Measurements from ENCODE around the gene ZKSCAN5. TPM values are rescaled to one million over a fixed set of nuclear protein-coding genes. Genes with fewer than 3 reads are reported as not detected.
A peak's percentile ranks its signal among the peaks of the same experiment; 100 is the strongest.

The ZKSCAN5 gene
- total and polyA plus RNA-seq, 7 donors = 3.0 to 12.5 (median 7.7) TPM

DNA sequence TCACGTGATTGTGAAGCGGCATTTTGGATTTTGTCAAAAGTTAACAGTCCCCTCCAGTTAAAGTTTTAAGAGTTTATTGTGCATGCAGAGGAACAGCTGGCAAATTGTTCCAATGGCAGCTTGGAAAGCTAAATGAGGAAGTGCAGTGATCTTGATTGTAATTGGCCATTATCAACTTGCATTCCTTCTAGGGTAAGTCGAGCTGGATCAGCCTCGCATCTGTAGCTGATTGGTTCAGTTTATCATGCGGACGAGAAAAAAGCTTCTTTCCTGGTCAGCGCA, 31.2 kb upstream of the ZKSCAN5 start:
- WGBS, 2 donors = 1 to 2% methylated on average over 7 of the region's 7 CpGs
- Histone ChIP-seq H3K4me3 (peak overlapping the region; percentile 67 to 94 (median 78)), H3K4me1 (peaks cover 0 to 31% (median 10%) of the 10 kb centered on the region in 4 donors), H3K27me3 (no peaks in the 10 kb centered on the region), H3K36me3 (no peaks in the 10 kb centered on the region), H3K9me3 (no peaks in the 10 kb centered on the region), H3K27ac (peak overlapping the region; percentile 83 to 94 (median 88))
- TF ChIP-seq EP300 (IDR thresholded peaks at IDR 0.05) (no peak), CTCF (IDR thresholded peaks at IDR 0.05) (no peak), POLR2A (IDR thresholded peaks at IDR 0.05) (no peak), POLR2AphosphoS5 (IDR thresholded peaks at IDR 0.05) (no peak)
- intact Hi-C loops (cut with DNase I) = loop anchor here (2.0 kb wide), 1 partner anchor 32 kb away; the partner anchor contains the start of gene ZKSCAN5
- DNase-seq = no peak

GRCh38 chr7:99476107-99476506, 28.4 kb upstream of the ZKSCAN5 start:
- Histone ChIP-seq H3K27me3 (no peaks in the 10 kb centered on the region), H3K27ac (no peak overlapping the region), H3K9me3 (no peaks in the 10 kb centered on the region), H3K4me3 (no peak overlapping the region), H3K36me3 (peaks cover 0 to 11% (median 5%) of the 10 kb centered on the region in 4 donors), H3K4me1 (peaks cover 0 to 38% (median 10%) of the 10 kb centered on the region in 4 donors)
- DNase-seq = no peak
- WGBS, 2 donors = 84 to 85% methylated on average over 5 of the region's 5 CpGs
- TF ChIP-seq EP300 (IDR thresholded peaks at IDR 0.05) = no peak
- TF ChIP-seq CTCF (IDR thresholded peaks at IDR 0.05) = no peak
- TF ChIP-seq POLR2A (IDR thresholded peaks at IDR 0.05) = no peak
- no peak for TF ChIP-seq POLR2AphosphoS5 (IDR thresholded peaks at IDR 0.05)
- intact Hi-C loops (cut with DNase I) = no loop called here

DNA sequence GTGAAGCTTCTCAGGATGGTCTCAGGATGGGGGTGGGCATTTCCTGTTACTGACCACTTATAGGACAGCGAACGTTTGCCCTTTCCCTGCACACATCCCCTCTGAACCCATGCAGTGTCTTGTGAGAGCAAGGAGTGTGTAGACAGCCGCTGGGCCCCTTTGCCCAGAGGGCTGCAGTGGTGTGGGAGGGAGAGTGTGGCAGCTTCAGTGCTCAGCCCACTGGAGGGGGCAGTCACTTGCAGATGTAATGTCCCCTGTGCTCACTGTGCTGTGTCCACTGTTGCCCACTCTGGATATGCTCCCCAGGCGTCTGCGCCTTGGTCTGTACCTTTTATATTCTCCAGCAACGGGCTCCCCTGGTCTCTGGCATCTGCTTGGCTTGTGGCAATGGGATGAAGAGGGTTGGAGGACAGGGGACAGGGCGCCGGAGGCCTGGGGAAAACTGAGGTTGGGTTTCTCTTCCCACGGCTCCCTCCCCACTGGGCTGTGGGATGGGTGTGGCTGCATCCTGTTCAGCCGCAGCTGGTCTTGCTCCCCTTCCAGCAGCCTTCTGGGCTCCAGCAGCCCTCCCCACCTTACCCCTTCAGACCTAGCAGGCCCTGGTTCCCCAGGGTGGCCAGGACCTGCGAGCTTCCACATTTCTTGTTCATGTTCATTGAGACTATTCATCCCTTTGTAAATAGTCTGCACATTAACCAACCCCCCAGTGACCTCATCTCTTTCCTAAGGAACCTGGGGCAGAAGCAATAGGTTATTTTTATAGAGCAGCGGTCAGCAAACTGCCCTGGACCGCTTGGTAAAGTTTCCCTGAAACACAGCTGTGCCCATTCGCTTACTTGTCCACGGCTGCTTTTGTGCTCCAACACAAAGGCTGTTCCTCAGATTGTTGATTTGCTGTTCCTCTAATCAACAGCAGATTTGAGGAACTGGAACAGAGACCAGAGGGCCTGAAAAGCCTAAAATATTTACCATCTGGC, 25.7 kb upstream of the ZKSCAN5 start:
- H3K27me3 ChIP-seq = no peaks in the 10 kb centered on the region
- TF ChIP-seq CTCF (IDR thresholded peaks at IDR 0.05) = no peak
- TF ChIP-seq POLR2AphosphoS5 (IDR thresholded peaks at IDR 0.05) = no peak
- no peak for TF ChIP-seq EP300 (IDR thresholded peaks at IDR 0.05)
- no peak for TF ChIP-seq POLR2A (IDR thresholded peaks at IDR 0.05)
- peaks cover 0 to 21% (median 7%) of the 10 kb centered on the region in 4 donors for H3K36me3 ChIP-seq
- H3K4me1 ChIP-seq = peaks cover 0 to 23% (median 4%) of the 10 kb centered on the region in 4 donors
- H3K27ac ChIP-seq = peak overlapping the region in 1 of 4 donors; percentile 22
- intact Hi-C loops (cut with DNase I) = no loop called here
- 76 to 86% methylated on average over 15 of the region's 15 CpGs for WGBS, 2 donors
- H3K9me3 ChIP-seq = no peaks in the 10 kb centered on the region
- no peak overlapping the region for H3K4me3 ChIP-seq
- DNase-seq = no peak

GRCh38 chr7:99485094-99485493, 19.4 kb upstream of the ZKSCAN5 start:
- no peak for TF ChIP-seq CTCF (IDR thresholded peaks at IDR 0.05)
- no peak for TF ChIP-seq EP300 (IDR thresholded peaks at IDR 0.05)
- no peak for TF ChIP-seq POLR2AphosphoS5 (IDR thresholded peaks at IDR 0.05)
- no peak for TF ChIP-seq POLR2A (IDR thresholded peaks at IDR 0.05)
- H3K36me3 ChIP-seq = peaks cover 0 to 27% (median 8%) of the 10 kb centered on the region in 4 donors
- no peak for DNase-seq
- H3K4me1 ChIP-seq = no peaks in the 10 kb centered on the region
- intact Hi-C loops (cut with DNase I) = no loop called here
- H3K9me3 ChIP-seq = no peaks in the 10 kb centered on the region
- no peak overlapping the region for H3K4me3 ChIP-seq
- no peak overlapping the region for H3K27ac ChIP-seq
- 93 to 94% methylated on average over 5 of the region's 5 CpGs for WGBS, 2 donors
- H3K27me3 ChIP-seq = no peaks in the 10 kb centered on the region
